ENCODE data around the gene BAIAP3.
A peak's percentile ranks its signal among the peaks of the same experiment; 100 is the strongest.
"Not testable (repeated sequence)": the region's sequence is repeated elsewhere in the genome, so short reads cannot be mapped to it uniquely, and the experiment has no call there.

Gene BAIAP3

GRCh38 chr16:1319041-1319440 lies 14.4 kb upstream of the BAIAP3 start:
- DNase-seq = no peak

- no peak for DNase-seq
These were observed 13.3 kb upstream of the BAIAP3 start for GRCh38 chr16:1320097-1320496.

GRCh38 chr16:1320658-1321240 lies 12.7 kb upstream of the BAIAP3 start:
- DNase-seq = no peak

- no peak for DNase-seq
These were observed 11.0 kb upstream of the BAIAP3 start for GRCh38 chr16:1322407-1322806.

- DNase-seq = no peak
These were observed 9.9 kb upstream of the BAIAP3 start for GRCh38 chr16:1323296-1324239.

- DNase-seq = no peak
These were observed 9.1 kb upstream of the BAIAP3 start for GRCh38 chr16:1324286-1324826.

- no peak for DNase-seq
These were observed 8.2 kb upstream of the BAIAP3 start for GRCh38 chr16:1325261-1325660.

GRCh38 chr16:1325673-1326371 lies 7.6 kb upstream of the BAIAP3 start:
- no peak for DNase-seq

GRCh38 chr16:1326391-1326790 lies 7.1 kb upstream of the BAIAP3 start:
- DNase-seq = no peak

GRCh38 chr16:1326946-1327618 lies 6.4 kb upstream of the BAIAP3 start:
- DNase-seq = no peak

GRCh38 chr16:1327619-1327947 lies 5.9 kb upstream of the BAIAP3 start:
- no peak for DNase-seq

GRCh38 chr16:1328136-1328535 lies 5.3 kb upstream of the BAIAP3 start:
- DNase-seq = not testable (repeated sequence)

GRCh38 chr16:1328961-1329360 lies 4.5 kb upstream of the BAIAP3 start:
- DNase-seq = not testable (repeated sequence)

GRCh38 chr16:1330260-1330914 lies 3.1 kb upstream of the BAIAP3 start:
- peak in 1 of 2 donors; percentile 64 for DNase-seq

- no peak for DNase-seq
These were observed 2.3 kb upstream of the BAIAP3 start for GRCh38 chr16:1330931-1331711.

GRCh38 chr16:1331712-1332617 lies 1.5 kb upstream of the BAIAP3 start:
- peak in 1 of 2 donors; percentile 41 for DNase-seq

- no peak for DNase-seq
These were observed 762 bp upstream of the BAIAP3 start for GRCh38 chr16:1332618-1333148.

- no peak for DNase-seq
These were observed 632 bp downstream of the BAIAP3 start for GRCh38 chr16:1333854-1334700.

- DNase-seq = no peak
These were observed 1.3 kb downstream of the BAIAP3 start for GRCh38 chr16:1334739-1335138.
